Keratinocyte (primary cell): ENCODE measurements around the gene MARCHF2.

Source experiments
- CTCF ChIP-seq, 3 experiments: IDR thresholded peaks in 1 of 3; conservative IDR thresholded peaks in 1 of 3; optimal IDR thresholded peaks in 1 of 3; 2 replicates in 2 of 3; 3 replicates in 1 of 3; pipeline versions ENCODE3 to v1.5.1; 2011; ENCODE audit warnings: low read length in 3 of 3, mild to moderate bottlenecking in 3 of 3, moderate library complexity in 2 of 3, control low read depth in 1 of 3, inconsistent platforms in 1 of 3; ENCODE audit not compliant: insufficient read depth in 2 of 3; ENCODE audit errors: extremely low read depth in 1 of 3
- EZH2 ChIP-seq: IDR thresholded peaks from one replicate; pipeline ENCODE4 v1.6.1; 2012; ENCODE audit warnings: inconsistent platforms, mild to moderate bottlenecking, low read length, moderate library complexity

- TF ChIP-seq CTCF (optimal IDR thresholded peaks at IDR 0.05 in 1 of 3, IDR thresholded peaks at IDR 0.05 in 1 of 3, conservative IDR thresholded peaks at IDR 0.05 in 1 of 3; ENCODE audit: extremely low read depth in 1 of 3, insufficient read depth in 2 of 3, low read length in 3 of 3) (no peak), EZH2 (no peak)
These were observed 14.8 kb upstream of the MARCHF2 start for GRCh38 chr19:8398311-8398771.
